GM19452 (cell line): ENCODE data around the gene HIVEP3.

Source experiments
- ATAC-seq: cut with Tn5 transposase; IDR thresholded peaks from one replicate; pipeline ENCODE4 v1.9.1; 2021; ENCODE audit not compliant: unreplicated experiment

Gene HIVEP3

GRCh38 chr1:41461790-41462679 is 456.7 kb downstream of the HIVEP3 start:
- ATAC-seq: no peak

- ATAC-seq: no peak
These were observed 461.7 kb downstream of the HIVEP3 start for GRCh38 chr1:41456847-41457540.
